Cardiac septum (tissue), 1 donor: Measurements from ENCODE around the gene SYNDIG1L. TPM values are rescaled to one million over a fixed set of nuclear protein-coding genes. Genes with fewer than 3 reads are reported as not detected.
A peak's percentile ranks its signal among the peaks of the same experiment; 100 is the strongest.

Experiments
- DNase-seq: peaks from one replicate; pipeline ENCODE4 v3.0.0-alpha.2; 2020; ENCODE audit warnings: low spot score
- intact Hi-C: fragments of 100-400 bp; cut with DNase I; formaldehyde crosslinking; loops from one replicate; pipeline ENCODE4 v1.14.0; 2022
- total RNA-seq: library from RNA; stranded (reverse); fragmentation: NEBNext Ultra II Directional; extraction: Animal tissue kit (Norgen Biotek cat#: 25700); gene quantifications from one replicate; pipeline ENCODE4 v1.2.1, GENCODE V29; 2021
- donor health status: DM: no; HTN: no; CAD: no.

SYNDIG1L gene
- total RNA-seq, 1 donor from 2014 or later: not detected

DNA sequence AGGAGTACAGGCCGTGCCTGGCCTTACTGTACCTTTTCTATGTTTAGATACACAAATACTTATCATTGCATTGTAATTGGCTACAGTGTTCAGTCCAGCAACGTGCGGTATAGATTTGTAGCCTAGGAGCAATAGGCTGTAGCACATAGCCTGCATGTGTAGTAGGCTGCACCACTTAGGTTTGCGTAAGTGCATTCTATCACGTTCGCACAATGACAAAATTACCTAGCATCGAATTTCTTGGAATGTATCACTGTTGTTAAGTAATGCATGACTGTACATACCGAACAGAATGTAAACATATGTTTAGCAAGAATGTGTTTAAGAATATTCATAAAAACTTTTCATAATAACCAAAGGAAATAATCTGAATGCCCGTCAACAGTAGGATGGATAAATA is 45.8 kb downstream of the SYNDIG1L start:
- no peak for DNase-seq
- intact Hi-C loops: no loop called here

DNA sequence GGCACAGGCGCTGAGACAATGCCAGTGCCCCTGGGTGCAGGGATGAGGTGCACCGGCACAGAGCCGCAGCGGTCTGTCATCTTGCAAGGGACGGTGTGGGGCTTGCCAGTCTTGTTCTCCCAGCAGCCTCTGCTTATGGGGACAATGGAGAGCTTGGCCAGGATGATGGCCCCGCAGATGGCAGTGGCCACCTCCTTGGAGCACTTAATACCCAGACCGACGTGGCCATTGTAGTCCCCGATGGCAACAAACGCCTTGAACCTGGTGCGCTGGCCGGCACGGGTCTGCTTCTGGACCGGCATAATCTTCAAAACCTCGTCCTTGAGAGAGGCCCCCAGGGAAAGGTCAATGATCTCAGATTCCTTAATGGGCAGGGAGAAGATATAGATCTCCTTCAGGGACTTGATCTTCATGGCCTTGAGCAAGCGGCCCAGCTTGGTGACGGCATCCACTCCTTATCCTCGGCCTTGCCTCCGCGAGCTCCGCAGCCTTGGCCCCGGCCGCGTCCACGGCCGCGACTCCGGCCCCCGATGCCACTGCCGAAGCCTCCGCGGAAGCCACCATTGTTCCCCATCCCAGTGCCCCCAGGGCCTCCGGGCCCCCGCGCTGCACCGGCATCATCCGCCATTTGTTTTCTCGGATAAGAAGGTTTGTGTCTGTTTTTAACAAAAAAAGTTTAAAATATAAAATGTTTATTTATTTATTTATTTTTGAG is 47.9 kb downstream of the SYNDIG1L start:
- DNase-seq: no peak
- intact Hi-C loops: no loop called here

- intact Hi-C loops: loop anchor here (10.0 kb wide), 1 partner anchor 246 kb away; the partner anchor contains the start of gene LTBP2
- no peak for DNase-seq
These were observed 57.6 kb downstream of the SYNDIG1L start for GRCh38 chr14:74368441-74368840.

DNA sequence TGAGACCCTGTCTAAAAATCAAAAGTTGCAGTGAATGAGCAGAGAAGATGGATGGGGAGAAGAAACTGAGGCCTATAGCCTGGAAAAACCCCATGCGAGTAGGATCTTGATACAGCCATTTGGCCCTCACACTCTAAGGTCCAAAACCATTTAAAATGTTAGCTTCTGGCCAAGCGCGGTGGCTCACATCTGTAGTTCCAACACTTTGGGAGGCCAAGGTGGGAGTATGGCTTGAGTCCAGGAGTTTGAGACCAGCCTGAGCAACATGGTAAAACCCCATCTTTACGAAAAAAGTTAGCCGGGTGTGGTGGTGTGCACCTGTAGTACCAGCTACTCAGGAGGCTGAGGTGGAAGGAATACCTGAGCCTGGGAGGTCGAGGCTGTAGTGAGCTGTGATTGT is 58.0 kb downstream of the SYNDIG1L start:
- intact Hi-C loops: loop anchor here (10.0 kb wide), 1 partner anchor 247 kb away; the partner anchor contains the start of gene LTBP2
- no peak for DNase-seq

- intact Hi-C loops: loop anchor here (10.0 kb wide), 1 partner anchor 250 kb away; the partner anchor contains the start of gene LTBP2
These were observed 61.6 kb downstream of the SYNDIG1L start for GRCh38 chr14:74364271-74364880.

GRCh38 chr14:74362361-74362915 is 63.6 kb downstream of the SYNDIG1L start:
- intact Hi-C loops: loop anchor here (2.0 to 10.0 kb wide), 2 partner anchors 116 to 252 kb away; partner anchors contain the start of gene LTBP2
- peak; percentile 82 for DNase-seq

More at GRCh38 chr14:74364271-74364880, 61.6 kb downstream of the SYNDIG1L start:
- DNase-seq: no peak

DNA sequence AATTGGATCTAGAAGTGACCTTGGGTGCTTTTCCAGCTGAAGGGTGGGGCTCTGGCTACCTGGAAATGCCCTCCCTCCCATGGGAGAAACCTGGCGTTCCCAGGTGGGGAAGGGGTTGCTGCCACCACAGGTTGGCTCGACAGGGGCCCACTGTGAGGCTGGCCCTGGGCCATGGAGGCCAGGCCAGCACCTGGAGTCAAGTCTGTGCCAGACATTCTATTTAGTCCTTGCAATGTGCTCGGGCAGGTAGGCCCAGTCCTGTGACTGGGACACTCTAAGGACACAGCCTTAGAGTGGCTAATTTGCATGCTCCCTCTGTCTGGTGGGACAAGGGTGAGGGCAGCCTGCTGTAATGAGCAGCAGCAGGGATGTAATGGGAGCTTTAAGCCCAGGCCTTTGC is 65.8 kb downstream of the SYNDIG1L start:
- DNase-seq: no peak
- intact Hi-C loops: loop anchor here (10.0 kb wide), 1 partner anchor 255 kb away; the partner anchor contains the start of gene LTBP2

- no peak for DNase-seq
- intact Hi-C loops: no loop called here
These were observed 67.7 kb downstream of the SYNDIG1L start for GRCh38 chr14:74358176-74358829.

DNA sequence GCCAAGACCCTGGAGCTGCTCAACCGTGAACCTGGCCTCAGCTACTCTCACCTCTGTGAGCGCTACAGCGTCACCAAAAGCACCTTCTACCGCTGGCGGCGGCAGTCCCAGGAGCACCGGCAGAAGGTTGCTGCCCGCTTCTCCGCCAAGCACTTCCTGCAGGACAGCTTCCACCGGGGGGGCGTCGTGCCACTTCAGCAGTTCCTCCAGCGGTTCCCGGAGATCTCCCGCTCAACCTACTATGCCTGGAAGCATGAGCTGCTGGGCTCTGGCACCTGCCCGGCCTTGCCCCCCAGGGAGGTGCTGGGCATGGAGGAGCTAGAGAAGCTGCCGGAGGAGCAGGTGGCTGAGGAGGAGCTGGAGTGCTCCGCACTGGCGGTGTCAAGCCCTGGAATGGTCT is 68.4 kb downstream of the SYNDIG1L start:
- intact Hi-C loops: no loop called here
- no peak for DNase-seq

DNA sequence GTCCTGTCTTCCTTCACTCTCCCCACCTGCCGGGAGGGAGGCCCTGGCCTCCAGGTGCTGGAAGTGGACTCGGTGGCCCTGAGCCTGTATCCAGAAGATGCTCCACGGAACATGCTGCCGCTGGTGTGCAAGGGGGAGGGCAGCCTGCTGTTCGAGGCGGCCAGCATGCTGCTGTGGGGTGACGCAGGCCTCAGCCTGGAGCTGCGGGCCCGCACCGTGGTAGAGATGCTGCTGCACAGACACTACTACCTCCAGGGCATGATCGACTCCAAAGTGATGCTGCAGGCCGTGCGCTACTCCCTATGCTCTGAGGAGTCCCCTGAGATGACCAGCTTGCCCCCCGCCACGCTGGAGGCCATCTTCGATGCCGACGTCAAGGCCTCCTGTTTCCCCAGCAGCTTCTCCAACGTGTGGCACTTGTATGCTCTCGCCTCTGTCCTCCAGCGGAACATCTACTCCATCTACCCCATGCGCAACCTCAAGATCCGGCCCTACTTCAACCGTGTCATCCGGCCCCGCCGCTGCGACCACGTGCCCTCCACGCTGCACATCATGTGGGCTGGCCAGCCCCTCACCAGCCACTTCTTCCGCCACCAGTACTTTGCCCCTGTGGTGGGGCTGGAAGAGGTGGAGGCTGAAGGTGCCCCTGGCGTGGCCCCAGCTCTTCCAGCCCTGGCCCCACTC is 69.0 kb downstream of the SYNDIG1L start:
- DNase-seq: no peak
- intact Hi-C loops: no loop called here

Other genes with a start within 250 kb of the SYNDIG1L start
- gene VSX2, start 186.8 kb downstream of the SYNDIG1L start, total RNA-seq: not detected
- 26.9 TPM for gene ABCD4, start 123.3 kb downstream of the SYNDIG1L start, total RNA-seq
- gene VRTN, start 77.7 kb downstream of the SYNDIG1L start, total RNA-seq: not detected
- gene NPC2, start 67.1 kb upstream of the SYNDIG1L start, total RNA-seq: 116 TPM
- 40.5 TPM for gene ISCA2, start 67.6 kb upstream of the SYNDIG1L start, total RNA-seq
- gene LTBP2, start 186.0 kb upstream of the SYNDIG1L start, total RNA-seq: 93.7 TPM